Femur (tissue), 1 donor: Measurements from ENCODE around the gene PPP1R2C.

ENCODE experiments used
- DNase-seq: peaks from one replicate; pipeline ENCODE4 v3.0.0-alpha.2; 2017

The PPP1R2C gene

DNA sequence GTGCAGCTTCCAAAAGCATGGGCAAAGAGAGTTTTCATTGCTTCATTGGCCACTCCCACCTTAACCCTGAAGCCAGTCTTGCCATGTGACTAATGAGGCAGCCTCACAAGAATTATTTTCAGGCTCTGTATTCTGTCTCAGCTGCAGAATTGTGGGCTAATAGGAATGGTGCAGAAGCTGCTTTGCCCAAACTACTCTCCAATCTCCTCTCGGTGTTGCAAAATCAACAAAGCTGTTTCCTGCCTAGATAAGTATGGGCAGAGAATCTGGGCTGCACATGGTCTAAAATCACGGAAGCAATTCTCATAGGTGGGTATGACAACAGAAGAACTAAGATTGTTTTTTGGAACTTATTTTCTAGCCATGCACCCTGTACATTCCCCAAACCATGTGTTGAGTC lies 31.4 kb downstream of the PPP1R2C start:
- DNase-seq, result no peak

DNA sequence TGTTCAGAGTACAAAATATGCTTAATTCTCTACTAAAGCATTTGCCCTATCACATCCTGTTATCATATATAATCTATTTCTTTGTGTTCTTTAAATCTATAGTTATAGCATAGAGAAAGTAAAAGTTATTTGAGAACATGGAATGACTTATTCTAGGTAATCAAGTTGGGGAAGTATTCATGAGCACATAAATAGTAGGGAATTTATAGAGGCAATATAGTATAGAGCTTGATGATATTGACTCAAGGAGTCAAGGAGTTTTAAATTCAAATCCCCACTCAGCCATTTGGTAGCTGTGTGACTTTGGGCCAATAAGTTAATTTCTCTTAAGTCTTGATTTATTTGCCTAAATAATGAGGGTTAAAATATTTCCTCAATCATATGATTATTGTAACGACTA lies 37.5 kb downstream of the PPP1R2C start:
- DNase-seq, result no peak

DNA sequence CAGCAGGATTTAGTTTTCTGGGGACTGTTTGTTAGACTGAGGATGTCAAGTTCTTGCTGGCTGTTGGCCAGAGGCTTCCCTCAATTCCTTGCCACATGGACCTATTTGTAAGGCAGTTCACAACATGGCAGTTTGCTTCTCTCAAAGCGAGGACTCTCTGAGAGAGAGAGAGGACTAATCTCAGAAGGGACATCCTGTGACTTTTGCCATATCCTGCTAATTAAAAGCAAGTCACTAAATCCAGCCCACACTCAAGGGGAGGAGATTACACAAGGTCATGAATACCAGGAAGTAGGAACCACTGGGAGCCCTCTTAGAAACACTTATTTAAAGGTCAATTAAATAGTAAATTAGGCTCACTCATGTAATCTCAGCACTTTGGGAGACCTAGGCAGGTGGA lies 38.2 kb downstream of the PPP1R2C start:
- peak; percentile 26 for DNase-seq

DNA sequence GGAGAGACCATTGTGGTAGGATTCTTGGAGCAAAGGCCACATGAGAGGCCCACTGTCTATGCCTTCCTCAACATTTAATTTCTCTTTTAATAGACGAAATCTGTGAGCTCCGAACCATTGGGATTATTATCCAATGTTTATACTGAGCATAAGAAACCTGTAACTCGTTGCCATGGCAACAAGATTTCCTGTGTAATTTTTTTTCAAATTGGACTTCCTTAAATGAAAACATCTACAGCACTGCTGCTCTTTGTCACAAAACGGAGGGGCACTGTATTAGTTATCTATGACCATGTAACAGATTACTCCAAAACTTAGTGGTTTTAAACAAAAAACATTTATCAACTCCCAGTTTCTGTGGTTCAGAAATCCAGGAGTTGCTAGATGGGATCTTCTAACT lies 38.7 kb downstream of the PPP1R2C start:
- no peak for DNase-seq

DNA sequence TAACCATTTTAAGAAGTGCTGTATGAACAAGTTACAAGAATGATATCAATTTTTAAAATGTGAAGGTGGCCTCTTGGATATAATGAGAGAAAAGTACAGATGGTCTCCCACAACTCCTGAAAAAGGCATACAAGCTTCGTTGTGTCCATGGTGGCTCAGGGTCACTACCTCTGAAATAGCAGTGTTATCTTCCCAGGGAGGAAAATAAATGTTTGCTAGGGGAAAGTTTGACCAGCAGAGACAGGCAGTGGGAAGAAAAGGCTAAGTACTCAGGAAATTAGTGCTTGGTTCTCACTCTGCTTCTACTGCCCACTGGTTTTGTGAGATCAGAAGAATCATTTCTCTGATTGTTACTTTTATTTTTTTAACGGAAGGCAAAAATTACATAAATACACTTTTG lies 39.4 kb downstream of the PPP1R2C start:
- no peak for DNase-seq

DNA sequence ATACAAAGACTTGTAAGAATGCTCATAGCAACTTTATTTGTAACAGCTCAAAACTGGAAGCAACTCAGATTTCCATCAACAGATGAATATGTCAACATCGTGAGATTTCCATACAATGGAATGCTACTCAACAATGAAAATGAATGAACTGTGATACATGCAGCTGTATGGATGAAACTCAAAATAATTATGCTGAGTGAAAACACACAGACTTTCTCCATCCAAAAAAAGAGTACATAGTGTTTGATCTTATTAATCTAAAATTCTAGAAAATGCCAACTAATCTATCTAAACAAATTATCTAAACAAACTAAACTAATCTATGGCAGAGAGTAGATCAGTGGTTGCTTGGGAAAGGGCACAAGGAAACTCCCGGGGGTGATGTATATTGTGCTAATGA lies 42.7 kb downstream of the PPP1R2C start:
- DNase-seq, result no peak

DNA sequence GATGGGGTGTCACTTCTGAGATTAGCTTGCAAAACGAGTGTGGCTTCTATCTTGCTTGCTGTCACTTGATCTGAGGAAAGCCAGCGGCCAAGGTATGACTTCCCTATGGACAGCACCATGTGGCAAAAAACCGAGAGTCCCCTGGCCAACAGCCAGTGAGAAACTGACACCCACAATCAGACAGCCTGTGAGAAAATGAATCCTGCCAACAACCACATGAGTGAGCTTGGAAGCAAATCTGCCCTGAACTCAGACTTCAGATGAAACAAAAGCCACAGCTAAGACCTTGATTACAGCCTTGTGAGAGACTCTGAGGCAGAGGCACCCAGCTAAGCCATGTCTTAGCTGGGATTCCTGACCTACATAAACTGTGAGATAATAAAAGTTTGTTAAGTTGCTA lies 45.5 kb downstream of the PPP1R2C start:
- DNase-seq, result peak; percentile 53
